GM21717 (cell line): ENCODE measurements around the gene GAS6.

Experiments used
- ATAC-seq: cut with Tn5 transposase; IDR thresholded peaks from one replicate; pipeline ENCODE4 v1.9.1; 2021; ENCODE audit warnings: mild to moderate bottlenecking, moderate library complexity; ENCODE audit not compliant: unreplicated experiment

Gene GAS6

GRCh38 chr13:113854238-113855011 lies 9.5 kb downstream of the GAS6 start:
- ATAC-seq = no peak

- no peak for ATAC-seq
Measured at GRCh38 chr13:113853518-113854237, 10.2 kb downstream of the GAS6 start.

GRCh38 chr13:113852536-113853517 lies 11.0 kb downstream of the GAS6 start:
- no peak for ATAC-seq

GRCh38 chr13:113851826-113852535 lies 11.9 kb downstream of the GAS6 start:
- no peak for ATAC-seq

GRCh38 chr13:113851480-113851803 lies 12.4 kb downstream of the GAS6 start:
- no peak for ATAC-seq

GRCh38 chr13:113850722-113851479 lies 13.0 kb downstream of the GAS6 start:
- ATAC-seq = no peak

- ATAC-seq = no peak
Measured at GRCh38 chr13:113849981-113850721, 13.7 kb downstream of the GAS6 start.

- ATAC-seq = no peak
Measured at GRCh38 chr13:113849546-113849945, 14.3 kb downstream of the GAS6 start.

- ATAC-seq = no peak
Measured at GRCh38 chr13:113848431-113849260, 15.2 kb downstream of the GAS6 start.

- ATAC-seq = no peak
Measured at GRCh38 chr13:113848020-113848419, 15.9 kb downstream of the GAS6 start.

GRCh38 chr13:113846636-113847318 lies 17.1 kb downstream of the GAS6 start:
- ATAC-seq = no peak

- ATAC-seq = no peak
Measured at GRCh38 chr13:113845723-113846635, 17.9 kb downstream of the GAS6 start.

- ATAC-seq = no peak
Measured at GRCh38 chr13:113845055-113845454, 18.8 kb downstream of the GAS6 start.

GRCh38 chr13:113843864-113844556 lies 19.9 kb downstream of the GAS6 start:
- no peak for ATAC-seq

- no peak for ATAC-seq
Measured at GRCh38 chr13:113843063-113843654, 20.7 kb downstream of the GAS6 start.
